Activated CD4-positive, alpha-beta T cell treated with anti-CD3 and anti-CD28 coated beads, Interleukin-2, amount 10 ng/mL, durations not matched to agents 7 days and 5 days (primary cell): ENCODE measurements around the gene CPAMD8. TPM values are rescaled to one million over a fixed set of nuclear protein-coding genes. Genes with fewer than 3 reads are reported as not detected.

Source experiments
- CTCF ChIA-PET: fragments of 350-600 bp; sonication (Branson Sonifier 250); formaldehyde crosslinking; loops from one replicate; lab custom pipeline; 2021; ENCODE audit warnings: antibody characterized with exemption; lab: Charles Lee
- POLR2A ChIA-PET: fragments of 350-600 bp; sonication (Branson Sonifier 250); formaldehyde crosslinking; loops from one replicate; lab custom pipeline; 2021; ENCODE audit warnings: antibody characterized with exemption; lab: Charles Lee
- DNase-seq: peaks from one replicate; pipeline ENCODE4 v3.0.0-alpha.2; 2020
- H3K27ac Mint-ChIP-seq: one replicate; pipeline ENCODE4 v1.8.0; 2021; ENCODE audit warnings: mild to moderate bottlenecking, moderate library complexity, mixed read lengths
- H3K27me3 Mint-ChIP-seq: one replicate; pipeline ENCODE4 v1.8.0; 2021; ENCODE audit warnings: mixed read lengths
- H3K36me3 Mint-ChIP-seq: one replicate; pipeline ENCODE4 v1.8.0; 2021; ENCODE audit warnings: low read depth, mixed read lengths
- H3K4me1 Mint-ChIP-seq: one replicate; pipeline ENCODE4 v1.8.0; 2021; ENCODE audit warnings: mixed read lengths
- H3K4me3 Mint-ChIP-seq: one replicate; pipeline ENCODE4 v1.8.0; 2021; ENCODE audit warnings: mild to moderate bottlenecking, moderate library complexity, mixed read lengths
- H3K9me3 Mint-ChIP-seq: one replicate; pipeline ENCODE4 v1.8.0; 2021; ENCODE audit warnings: mixed read lengths
- total RNA-seq, 2 experiments: library from RNA; stranded (reverse); gene quantifications; one replicate each; pipeline ENCODE4 v1.2.3, GENCODE V29; 2021

The CPAMD8 gene
- total RNA-seq, 2 experiments from 2014 or later = 0.22 to 0.60 TPM

- peaks cover 44% of the 10 kb centered on the region for H3K4me1 Mint-ChIP-seq
- peak overlapping the region; percentile 25 for H3K27ac Mint-ChIP-seq
- CTCF ChIA-PET = interaction anchor here (0.6 kb wide), 2 partner anchors 119 to 1032 kb away, joined by 3 to 4 read pairs; no protein-coding TSS in a partner anchor
- POLR2A ChIA-PET = no interaction called here
- H3K27me3 Mint-ChIP-seq = peaks cover 44% of the 10 kb centered on the region
- peak overlapping the region; percentile 40 for H3K4me3 Mint-ChIP-seq
- no peaks in the 10 kb centered on the region for H3K9me3 Mint-ChIP-seq
- DNase-seq = peak; percentile 66
- peaks cover 4% of the 10 kb centered on the region for H3K36me3 Mint-ChIP-seq
Observed at GRCh38 chr19:16897029-16897855, 129.4 kb downstream of the CPAMD8 start.

GRCh38 chr19:16896146-16897028, 130.2 kb downstream of the CPAMD8 start:
- Mint-ChIP-seq H3K9me3 (no peaks in the 10 kb centered on the region), H3K27me3 (peaks cover 44% of the 10 kb centered on the region), H3K36me3 (peaks cover 4% of the 10 kb centered on the region), H3K4me1 (peaks cover 46% of the 10 kb centered on the region), H3K4me3 (no peak overlapping the region), H3K27ac (no peak overlapping the region)
- ChIA-PET POLR2A (no interaction called here), CTCF (interaction anchor here (1.0 kb wide), 1 partner anchor 16 kb away, joined by 3 read pairs; no protein-coding TSS in a partner anchor)
- no peak for DNase-seq

GRCh38 chr19:16895467-16896145, 131.0 kb downstream of the CPAMD8 start:
- no peaks in the 10 kb centered on the region for H3K9me3 Mint-ChIP-seq
- peaks cover 44% of the 10 kb centered on the region for H3K27me3 Mint-ChIP-seq
- DNase-seq = no peak
- no peak overlapping the region for H3K27ac Mint-ChIP-seq
- peaks cover 46% of the 10 kb centered on the region for H3K4me1 Mint-ChIP-seq
- POLR2A ChIA-PET = no interaction called here
- H3K4me3 Mint-ChIP-seq = no peak overlapping the region
- H3K36me3 Mint-ChIP-seq = peaks cover 4% of the 10 kb centered on the region
- CTCF ChIA-PET = interaction anchor here (1.0 kb wide), 1 partner anchor 15 kb away, joined by 3 read pairs; no protein-coding TSS in a partner anchor

- Mint-ChIP-seq H3K4me3 (no peak overlapping the region), H3K36me3 (peaks cover 4% of the 10 kb centered on the region), H3K27me3 (peaks cover 44% of the 10 kb centered on the region), H3K27ac (no peak overlapping the region), H3K4me1 (peaks cover 40% of the 10 kb centered on the region), H3K9me3 (no peaks in the 10 kb centered on the region)
- POLR2A ChIA-PET = no interaction called here
- CTCF ChIA-PET = no interaction called here
- DNase-seq = no peak
Observed at GRCh38 chr19:16894080-16894479, 132.5 kb downstream of the CPAMD8 start.

- no peak for DNase-seq
- H3K4me3 Mint-ChIP-seq = no peak overlapping the region
- H3K9me3 Mint-ChIP-seq = no peaks in the 10 kb centered on the region
- peaks cover 4% of the 10 kb centered on the region for H3K36me3 Mint-ChIP-seq
- ChIA-PET CTCF (no interaction called here), POLR2A (no interaction called here)
- H3K27ac Mint-ChIP-seq = peak overlapping the region; percentile 71
- peaks cover 41% of the 10 kb centered on the region for H3K27me3 Mint-ChIP-seq
- peaks cover 41% of the 10 kb centered on the region for H3K4me1 Mint-ChIP-seq
Observed at GRCh38 chr19:16893686-16893989, 133.0 kb downstream of the CPAMD8 start.

- peak overlapping the region; percentile 71 for H3K27ac Mint-ChIP-seq
- H3K27me3 Mint-ChIP-seq = peaks cover 35% of the 10 kb centered on the region
- no peaks in the 10 kb centered on the region for H3K9me3 Mint-ChIP-seq
- DNase-seq = no peak
- CTCF ChIA-PET = no interaction called here
- no peak overlapping the region for H3K4me3 Mint-ChIP-seq
- POLR2A ChIA-PET = no interaction called here
- peaks cover 42% of the 10 kb centered on the region for H3K4me1 Mint-ChIP-seq
- peaks cover 4% of the 10 kb centered on the region for H3K36me3 Mint-ChIP-seq
Observed at GRCh38 chr19:16892868-16893685, 133.5 kb downstream of the CPAMD8 start.

GRCh38 chr19:16892436-16892835, 134.2 kb downstream of the CPAMD8 start:
- no peaks in the 10 kb centered on the region for H3K9me3 Mint-ChIP-seq
- H3K27ac Mint-ChIP-seq = peak overlapping the region; percentile 46
- peaks cover 34% of the 10 kb centered on the region for H3K27me3 Mint-ChIP-seq
- CTCF ChIA-PET = interaction anchor here (0.5 kb wide), 1 partner anchor 192 kb away, joined by 3 read pairs; no protein-coding TSS in a partner anchor
- H3K36me3 Mint-ChIP-seq = peaks cover 4% of the 10 kb centered on the region
- POLR2A ChIA-PET = no interaction called here
- no peak for DNase-seq
- H3K4me1 Mint-ChIP-seq = peaks cover 44% of the 10 kb centered on the region
- no peak overlapping the region for H3K4me3 Mint-ChIP-seq

GRCh38 chr19:16891696-16892382, 134.8 kb downstream of the CPAMD8 start:
- CTCF ChIA-PET = interaction anchor here (0.5 kb wide), 1 partner anchor 192 kb away, joined by 3 read pairs; no protein-coding TSS in a partner anchor
- no peaks in the 10 kb centered on the region for H3K9me3 Mint-ChIP-seq

GRCh38 chr19:16890461-16891184, 136.0 kb downstream of the CPAMD8 start:
- CTCF ChIA-PET = no interaction called here
- H3K4me1 Mint-ChIP-seq = peaks cover 46% of the 10 kb centered on the region
- H3K27ac Mint-ChIP-seq = peak overlapping the region; percentile 5
- no peaks in the 10 kb centered on the region for H3K9me3 Mint-ChIP-seq
- H3K4me3 Mint-ChIP-seq = no peak overlapping the region
- H3K36me3 Mint-ChIP-seq = peaks cover 4% of the 10 kb centered on the region
- H3K27me3 Mint-ChIP-seq = peaks cover 29% of the 10 kb centered on the region
- no peak for DNase-seq
- POLR2A ChIA-PET = no interaction called here

More at GRCh38 chr19:16891696-16892382, 134.8 kb downstream of the CPAMD8 start:
- H3K36me3 Mint-ChIP-seq = peaks cover 4% of the 10 kb centered on the region
- no peak for DNase-seq
- H3K4me1 Mint-ChIP-seq = peaks cover 48% of the 10 kb centered on the region
- POLR2A ChIA-PET = no interaction called here
- no peak overlapping the region for H3K27ac Mint-ChIP-seq
- no peak overlapping the region for H3K4me3 Mint-ChIP-seq
- peaks cover 33% of the 10 kb centered on the region for H3K27me3 Mint-ChIP-seq

GRCh38 chr19:16889883-16890460, 136.6 kb downstream of the CPAMD8 start:
- Mint-ChIP-seq H3K4me3 (no peak overlapping the region), H3K36me3 (no peaks in the 10 kb centered on the region), H3K9me3 (no peaks in the 10 kb centered on the region), H3K4me1 (peaks cover 42% of the 10 kb centered on the region), H3K27ac (no peak overlapping the region), H3K27me3 (peaks cover 22% of the 10 kb centered on the region)
- ChIA-PET CTCF (no interaction called here), POLR2A (no interaction called here)
- no peak for DNase-seq
